ENCODE results near the gene TTC19.

- TF ChIP-seq POLR2AphosphoS5 (IDR thresholded peaks at IDR 0.05; ENCODE audit: low read depth) (no peak), EZH2 (IDR thresholded peaks at IDR 0.05; ENCODE audit: low read depth, unreplicated experiment) (no peak), CTCF (conservative IDR thresholded peaks at IDR 0.05; ENCODE audit: low read depth in 2 of 2) (no peak), REST (IDR thresholded peaks at IDR 0.05; ENCODE audit: unreplicated experiment) (no peak)
These were observed 3.3 kb upstream of the TTC19 start for GRCh38 chr17:15996322-15996721.
